PC-9 (cell line): ENCODE results near the gene SORCS2. TPM values are rescaled to one million over a fixed set of nuclear protein-coding genes. Genes with fewer than 3 reads are reported as not detected.

ENCODE experiments used
- BruUV-seq: library from RNA; stranded (reverse); fragments of 400-500 nt; replicated peaks from 2 replicates; lab custom pipeline; 2021; lab: Mats Ljungman, UMichigan
- CTCF ChIA-PET: fragments of 300-600 bp; sonication (Branson Sonifier 250); formaldehyde crosslinking; loops from one replicate; lab custom pipeline; 2022; ENCODE audit warnings: antibody characterized with exemption; lab: Charles Lee
- POLR2A ChIA-PET: fragments of 300-600 bp; sonication (Branson Sonifier 250); formaldehyde crosslinking; loops from one replicate; lab custom pipeline; 2022; ENCODE audit warnings: antibody characterized with exemption; ENCODE audit not compliant: unreplicated experiment; lab: Charles Lee
- DNase-seq, 2 experiments: peaks; one replicate each; pipeline versions ENCODE4 v3.0.0 to v3.0.0-alpha.2; 2015 to 2022; ENCODE audit warnings: mixed read lengths in 1 of 2
- H2AFZ ChIP-seq: fragments of 200-600 bp; sonication (generic); 2 replicates; pipeline ENCODE4 v1.8.1; 2017; ENCODE audit warnings: antibody characterized with exemption
- H3F3A ChIP-seq: fragments of 200-600 bp; sonication (generic); 2 replicates; pipeline ENCODE4 v1.8.1; 2017; ENCODE audit warnings: antibody characterized with exemption, mild to moderate bottlenecking, low read depth; ENCODE audit not compliant: insufficient read depth
- H3K27ac ChIP-seq: fragments of 200-600 bp; sonication (generic); 2 replicates; pipeline ENCODE4 v1.6.1; 2016; ENCODE audit warnings: mixed run types
- H3K27me3 ChIP-seq: fragments of 200-600 bp; sonication (generic); 2 replicates; pipeline ENCODE4 v1.6.1; 2016; ENCODE audit warnings: low read depth, mixed run types; ENCODE audit not compliant: insufficient read depth
- H3K36me3 ChIP-seq: fragments of 200-600 bp; sonication (generic); 2 replicates; pipeline ENCODE4 v1.6.1; 2016; ENCODE audit warnings: low read depth, mixed run types
- H3K4me1 ChIP-seq: fragments of 200-600 bp; sonication (generic); replicated peaks from 2 replicates; pipeline ENCODE4 v1.6.1; 2016; ENCODE audit warnings: mixed run types; ENCODE audit not compliant: insufficient read depth
- H3K4me2 ChIP-seq: fragments of 200-600 bp; sonication (generic); 2 replicates; pipeline ENCODE4 v1.6.1; 2017; ENCODE audit warnings: mixed run types
- H3K4me3 ChIP-seq: fragments of 200-600 bp; sonication (generic); 2 replicates; pipeline ENCODE4 v1.6.1; 2016; ENCODE audit warnings: mixed run types
- H3K79me2 ChIP-seq: fragments of 200-600 bp; sonication (generic); 2 replicates; pipeline ENCODE4 v1.6.1; 2017; ENCODE audit warnings: low read depth, mixed run types
- H3K9me2 ChIP-seq: fragments of 200-600 bp; sonication (generic); 2 replicates; pipeline ENCODE4 v1.8.1; 2017; ENCODE audit warnings: mild to moderate bottlenecking; ENCODE audit not compliant: insufficient read depth
- H3K9me3 ChIP-seq: fragments of 200-600 bp; sonication (generic); 2 replicates; pipeline ENCODE4 v1.8.1; 2016; ENCODE audit warnings: low read depth; ENCODE audit not compliant: insufficient read depth
- H4K20me1 ChIP-seq: fragments of 200-600 bp; sonication (generic); 2 replicates; pipeline ENCODE4 v1.8.1; 2017; ENCODE audit not compliant: insufficient read depth
- CTCF ChIP-seq: fragments of 200-600 bp; sonication (generic); conservative IDR thresholded peaks from 2 replicates; pipeline ENCODE4 v1.6.1; 2017; ENCODE audit warnings: mixed run types, antibody characterized with exemption, mild to moderate bottlenecking, moderate library complexity
- EZH2 ChIP-seq: fragments of 200-600 bp; sonication (generic); IDR thresholded peaks from 2 replicates; pipeline ENCODE4 v1.8.0; 2017; ENCODE audit warnings: antibody characterized with exemption, low read depth
- intact Hi-C: fragments of 100-400 bp; cut with micrococcal nuclease; formaldehyde crosslinking; loops from one replicate; pipeline ENCODE4 v1.10.0; 2022; ENCODE audit not compliant: unreplicated experiment
- total RNA-seq: library from RNA; stranded (reverse); gene quantifications from 2 replicates; pipeline ENCODE4 v1.2.3, GENCODE V29; 2021

The SORCS2 gene
- total RNA-seq, 1 experiment from 2014 or later: 25.8 TPM

- no peak overlapping the region for H3K4me3 ChIP-seq
- TF ChIP-seq CTCF (no peak), EZH2 (no peak)
- no peak overlapping the region for H3K27ac ChIP-seq
- no peaks in the 10 kb centered on the region for H3K4me1 ChIP-seq
- H4K20me1 ChIP-seq: no peaks in the 10 kb centered on the region
- ChIA-PET CTCF (interaction anchor here (0.6 kb wide), 1 partner anchor 536 kb away, joined by 3 read pairs; no protein-coding TSS in a partner anchor), POLR2A (no interaction called here)
- DNase-seq: no peak
- no peaks in the 10 kb centered on the region for H3K9me3 ChIP-seq
- no peaks in the 10 kb centered on the region for H3K9me2 ChIP-seq
- H3K36me3 ChIP-seq: no peaks in the 10 kb centered on the region
- no peak overlapping the region for H2AFZ ChIP-seq
- H3K4me2 ChIP-seq: no peak overlapping the region
- intact Hi-C loops: no loop called here
- H3K27me3 ChIP-seq: no peaks in the 10 kb centered on the region
- BruUV-seq: no TSS peak
- H3F3A ChIP-seq: no peaks in the 10 kb centered on the region
- H3K79me2 ChIP-seq: no peaks in the 10 kb centered on the region
Measured at GRCh38 chr4:7299010-7299907, 106.9 kb downstream of the SORCS2 start.

GRCh38 chr4:7299908-7300710, 107.8 kb downstream of the SORCS2 start:
- no peak overlapping the region for H2AFZ ChIP-seq
- H4K20me1 ChIP-seq: no peaks in the 10 kb centered on the region
- DNase-seq: no peak
- POLR2A ChIA-PET: no interaction called here
- no TSS peak for BruUV-seq
- H3K4me3 ChIP-seq: no peak overlapping the region
- no peaks in the 10 kb centered on the region for H3K79me2 ChIP-seq
- no peak overlapping the region for H3K4me2 ChIP-seq
- intact Hi-C loops: no loop called here
- no peaks in the 10 kb centered on the region for H3K9me2 ChIP-seq
- H3K36me3 ChIP-seq: no peaks in the 10 kb centered on the region
- no peak for TF ChIP-seq CTCF
- TF ChIP-seq EZH2: no peak
- no peaks in the 10 kb centered on the region for H3F3A ChIP-seq
- H3K27me3 ChIP-seq: no peaks in the 10 kb centered on the region
- CTCF ChIA-PET: interaction anchor here (0.6 kb wide), 1 partner anchor 537 kb away, joined by 3 read pairs; no protein-coding TSS in a partner anchor
- no peak overlapping the region for H3K27ac ChIP-seq
- H3K9me3 ChIP-seq: no peaks in the 10 kb centered on the region
- no peaks in the 10 kb centered on the region for H3K4me1 ChIP-seq

GRCh38 chr4:7300711-7301095, 108.4 kb downstream of the SORCS2 start:
- Histone ChIP-seq H3K36me3 (no peaks in the 10 kb centered on the region), H3K4me2 (no peak overlapping the region), H3K4me1 (no peaks in the 10 kb centered on the region), H3K79me2 (no peaks in the 10 kb centered on the region), H3K27me3 (no peaks in the 10 kb centered on the region), H3K4me3 (no peak overlapping the region), H3K9me3 (no peaks in the 10 kb centered on the region), H3K27ac (no peak overlapping the region), H3F3A (no peaks in the 10 kb centered on the region), H2AFZ (no peak overlapping the region), H4K20me1 (no peaks in the 10 kb centered on the region), H3K9me2 (no peaks in the 10 kb centered on the region)
- TF ChIP-seq CTCF (no peak), EZH2 (no peak)
- POLR2A ChIA-PET: no interaction called here
- no TSS peak for BruUV-seq
- DNase-seq: no peak
- CTCF ChIA-PET: no interaction called here
- intact Hi-C loops: no loop called here
